K562 (cell line): ENCODE measurements around the gene TARS3. TPM values are rescaled to one million over a fixed set of nuclear protein-coding genes. Genes with fewer than 3 reads are reported as not detected.

Source experiments
- ATAC-seq: fragments of 200-7000 bp; cut with Tn5 transposase; 3 replicates; pipeline ENCODE4 v1.9.1; 2020; ENCODE audit warnings: moderate library complexity
- BruUV-seq: library from RNA; stranded (reverse); fragments of 400-500 nt; replicated peaks from 2 replicates; lab custom pipeline; 2021; lab: Mats Ljungman, UMichigan
- CTCF ChIA-PET: fragments of 300-600 bp; formaldehyde crosslinking; extraction: SDS; loops from one replicate; lab custom pipeline; 2021; ENCODE audit warnings: low intra/inter-chr PET ratio; lab: Yijun Ruan, JAX
- POLR2A ChIA-PET: fragments of 300-600, 350-650 bp; sonication (Branson Sonifier 250); formaldehyde crosslinking; extraction: SDS; loops from one replicate; lab custom pipeline; 2021; ENCODE audit warnings: antibody characterized with exemption, inconsistent platforms; lab: Yijun Ruan, JAX
- DNase-seq, 4 experiments: peaks; one replicate each; pipeline versions ENCODE4 v3.0.0 to v3.0.0-alpha.2; 2011 to 2018; ENCODE audit warnings: low spot score in 3 of 4, mixed read lengths in 3 of 4; ENCODE audit errors: extremely low read depth in 1 of 4
- FAIRE-seq: peaks from 2 replicates; lab custom pipeline; 2011; peaks lifted over from hg19 to GRCh38; lab: Jason Lieb, UNC
- H2AFZ ChIP-seq: 2 replicates; pipeline ENCODE4 v1.6.0; 2011; ENCODE audit warnings: low read depth, low read length, control low read depth, inconsistent platforms
- H3K27ac ChIP-seq: fragments of 200-600 bp; 3 replicates; pipeline ENCODE4 v1.8.0; 2011; ENCODE audit warnings: low read depth, mild to moderate bottlenecking, control low read depth, inconsistent platforms, low read length, moderate library complexity, mixed read lengths; ENCODE audit errors: extremely low read depth
- H3K27me3 ChIP-seq, 2 experiments: fragments of 300-600 bp in 1 of 2; 2 replicates in 1 of 2; 3 replicates in 1 of 2; pipeline versions ENCODE4 v1.6.0 to v1.8.0; 2011; ENCODE audit warnings: inconsistent platforms in 2 of 2, low read length in 2 of 2, mild to moderate bottlenecking in 1 of 2, mixed read lengths in 1 of 2, moderate library complexity in 1 of 2; ENCODE audit not compliant: control insufficient read depth in 2 of 2, insufficient read depth in 2 of 2
- H3K36me3 ChIP-seq: fragments of 300-600 bp; 3 replicates; pipeline ENCODE4 v1.8.0; 2011; ENCODE audit warnings: mild to moderate bottlenecking, low read length, inconsistent platforms; ENCODE audit not compliant: control insufficient read depth, insufficient read depth
- H3K4me1 ChIP-seq, 2 experiments: fragments of 200-600 bp in 1 of 2; replicated peaks in 1 of 2; 2 replicates in 1 of 2; 3 replicates in 1 of 2; pipeline versions ENCODE4 v1.5.1 to v1.8.0; 2011; ENCODE audit warnings: inconsistent platforms in 2 of 2, low read length in 2 of 2, mild to moderate bottlenecking in 1 of 2, mixed read lengths in 1 of 2, moderate library complexity in 1 of 2; ENCODE audit not compliant: control insufficient read depth in 2 of 2, insufficient read depth in 2 of 2
- H3K4me2 ChIP-seq: 2 replicates; pipeline ENCODE4 v1.6.1; 2011; ENCODE audit warnings: low read length, control low read depth, inconsistent platforms, mixed read lengths; ENCODE audit not compliant: insufficient read depth
- H3K4me3 ChIP-seq: fragments of 200-600 bp; sonication (generic), shearing (Covaris generic); 2 replicates; pipeline ENCODE4 v1.5.1; 2016; ENCODE audit warnings: control low read depth, inconsistent platforms
- H3K79me2 ChIP-seq: fragments of 200-600 bp; 3 replicates; pipeline ENCODE4 v1.8.0; 2011; ENCODE audit warnings: low read length, inconsistent platforms; ENCODE audit not compliant: control insufficient read depth, insufficient read depth
- H3K9ac ChIP-seq, 2 experiments: 2 replicates each; pipeline versions ENCODE4 v1.6.0 to v1.6.1; 2011; ENCODE audit warnings: low read depth in 2 of 2, low read length in 2 of 2, control low read depth in 1 of 2, inconsistent platforms in 1 of 2, mild to moderate bottlenecking in 1 of 2, mixed read lengths in 1 of 2; ENCODE audit not compliant: insufficient read depth in 1 of 2
- H3K9me1 ChIP-seq: one replicate; pipeline ENCODE4 v1.6.0; 2011; ENCODE audit warnings: inconsistent platforms, mild to moderate bottlenecking, low read length, moderate library complexity; ENCODE audit not compliant: control insufficient read depth, insufficient read depth
- H3K9me3 ChIP-seq: replicated peaks from 2 replicates; pipeline ENCODE4 v1.5.1; 2011; ENCODE audit warnings: low read depth, low read length, inconsistent platforms; ENCODE audit not compliant: control insufficient read depth, insufficient read depth
- H4K20me1 ChIP-seq: replicated peaks from 2 replicates; pipeline ENCODE4 v1.6.1; 2011; ENCODE audit warnings: low read length, inconsistent platforms, mixed read lengths; ENCODE audit not compliant: control insufficient read depth, insufficient read depth
- BRF1 ChIP-seq: IDR thresholded peaks from 3 replicates; pipeline ENCODE4 v1.6.1; 2011; ENCODE audit warnings: borderline replicate concordance, mild to moderate bottlenecking; ENCODE audit not compliant: insufficient read length; ENCODE audit errors: extremely low read depth
- CTBP1 ChIP-seq: fragments of 450-650 bp; IDR thresholded peaks from 2 replicates; pipeline ENCODE4 v1.6.1; 2016; ENCODE audit warnings: borderline replicate concordance
- CTCFL ChIP-seq: IDR thresholded peaks from 2 replicates; pipeline ENCODE4 v1.6.1; 2011; ENCODE audit warnings: borderline replicate concordance, low read depth, mild to moderate bottlenecking, moderate library complexity, low read length; ENCODE audit not compliant: insufficient read depth, poor library complexity, severe bottlenecking
- FOXK2 ChIP-seq, 2 experiments: fragments of 450-650 bp; IDR thresholded peaks in 1 of 2; conservative IDR thresholded peaks in 1 of 2; 2 replicates each; pipeline ENCODE4 v1.6.1; 2016; ENCODE audit warnings: low read depth in 2 of 2, mild to moderate bottlenecking in 1 of 2
- HES1 ChIP-seq: fragments of 450-650 bp; IDR thresholded peaks from 2 replicates; pipeline ENCODE4 v1.6.1; 2016; ENCODE audit warnings: low read depth, mild to moderate bottlenecking, moderate library complexity
- PYGO2 ChIP-seq: fragments of 450-650 bp; IDR thresholded peaks from 2 replicates; pipeline ENCODE4 v1.6.1; 2016; ENCODE audit warnings: mild to moderate bottlenecking, missing genetic modification characterization, moderate library complexity, missing compliant biosample characterization
- SMC3 ChIP-seq: conservative IDR thresholded peaks from 2 replicates; pipeline ENCODE4 v1.6.1; 2011; ENCODE audit warnings: low read depth, low read length, improper control_type of control experiment; ENCODE audit not compliant: insufficient read depth
- YY1 ChIP-seq, 3 experiments: IDR thresholded peaks; 2 replicates each; pipeline ENCODE4 v1.6.1; 2011; ENCODE audit warnings: low read length in 2 of 3, mild to moderate bottlenecking in 2 of 3, moderate library complexity in 2 of 3, borderline replicate concordance in 1 of 3, control low read depth in 1 of 3, low read depth in 1 of 3; ENCODE audit not compliant: insufficient read depth in 3 of 3, insufficient replicate concordance in 2 of 3, control insufficient read depth in 1 of 3, insufficient read length in 1 of 3; ENCODE audit errors: extremely low read depth in 1 of 3
- ZKSCAN1 ChIP-seq: fragments of 150-350 bp; IDR thresholded peaks from 2 replicates; pipeline ENCODE4 v1.6.1; 2016; ENCODE audit warnings: low read depth, low read length
- WGBS: fragments of 100-300 bp; shearing (Covaris generic); methylation state at CpG from one replicate; pipeline ENCODE4 v1.1.6; 2016; ENCODE audit warnings: low coverage, mixed read lengths; ENCODE audit not compliant: insufficient coverage; ENCODE audit errors: missing lambda C conversion rate; 5-methylcytosine and 5-hydroxymethylcytosine counted together
- in situ Hi-C: fragments of 300-500 bp; cut with MboI; formaldehyde crosslinking; loops from 4 replicates; pipeline ENCODE4 v1.15.0; 2018; ENCODE audit warnings: inconsistent platforms, mixed read lengths
- intact Hi-C: fragments of 100-400 bp; cut with micrococcal nuclease; formaldehyde crosslinking; loops from 2 replicates; pipeline ENCODE4 v1.14.2; 2022
- polyA plus RNA-seq, 8 experiments: library from polyadenylated mRNA; depleted of rRNA in 4 of 8; stranded (reverse) in 5 of 8; unstranded in 3 of 8; fragments of >200 nt; fragmentation: Nextera tagmentation in 2 of 8; fragmentation: Illumina TruSeq in 1 of 8; extraction: Ambion mirVana in 2 of 8; extraction: Trizol in 1 of 8; gene quantifications; 2 replicates each; pipeline versions ENCODE4 v1.2.1 to v1.2.3, GENCODE V29; 2011 to 2014; ENCODE audit warnings: inconsistent platforms in 1 of 8, missing spikeins in 1 of 8
- total RNA-seq, 7 experiments: library from RNA; depleted of rRNA in 6 of 7; stranded (reverse); fragments of >200 nt in 6 of 7; fragmentation: Illumina TruSeq in 2 of 7; extraction: Trizol in 2 of 7; gene quantifications; 2 replicates each; pipeline versions ENCODE4 v1.2.1 to v1.2.3, GENCODE V29; 2011 to 2021; ENCODE audit warnings: low replicate concordance in 1 of 7

TARS3 gene
- total and polyA plus RNA-seq, 9 of the 15 experiments (the other 6 are each of a cell fraction or from before 2014, with no cell fraction given), result 2.1 to 14.7 (median 9.8) TPM

GRCh38 chr15:101641129-101641764 lies 83.0 kb downstream of the TARS3 start:
- H4K20me1 ChIP-seq, result no peaks in the 10 kb centered on the region
- in situ Hi-C loops, result no loop called here
- no peaks in the 10 kb centered on the region for H3K9me1 ChIP-seq
- H3K9me3 ChIP-seq, result no peaks in the 10 kb centered on the region
- H3K4me2 ChIP-seq, result no peak overlapping the region
- no TSS peak for BruUV-seq
- 27% methylated on average over 8 of the region's 8 CpGs for WGBS
- H3K4me1 ChIP-seq, result no peaks in the 10 kb centered on the region; a peak in 1 of 5 replicates
- ChIA-PET POLR2A (interaction anchor here (0.6 to 1.4 kb wide), 3 partner anchors 12 to 634 kb away, joined by 3 read pairs; no protein-coding TSS in a partner anchor), CTCF (interaction anchor here (0.7 to 2.4 kb wide), 4 partner anchors 100 to 353 kb away, joined by 3 to 17 read pairs (median 10); no protein-coding TSS in a partner anchor)
- H3K9ac ChIP-seq, result no peak overlapping the region
- no peaks in the 10 kb centered on the region for H3K79me2 ChIP-seq
- no peak overlapping the region for H3K4me3 ChIP-seq
- peaks cover 63% of the 10 kb centered on the region for H3K36me3 ChIP-seq
- ATAC-seq (peak; percentile 81), FAIRE-seq (peak; percentile 97), DNase-seq (peak; percentile 54 to 75 (median 58))
- no peak overlapping the region for H3K27ac ChIP-seq
- H3K27me3 ChIP-seq, result no peaks in the 10 kb centered on the region
- no peak overlapping the region for H2AFZ ChIP-seq
- intact Hi-C loops, result loop anchor here (1.0 to 10.0 kb wide), 4 partner anchors 100 to 626 kb away; no protein-coding TSS in a partner anchor
- TF ChIP-seq FOXK2 (conservative IDR thresholded peaks at IDR 0.05 in 1 of 2, IDR thresholded peaks at IDR 0.05 in 1 of 2; ENCODE audit: low read depth in 2 of 2) (0 out of 4 replicates have a peak, but pooled peaks of 1 of the 2 experiments have one; percentile 30), PYGO2 (no peak), CTCFL (peak; percentile 59), BRF1 (no peak), CTBP1 (no peak), SMC3 (peak; percentile 59; the same call in 1 of the 2 replicates), YY1 (IDR thresholded peaks at IDR 0.05; ENCODE audit: borderline replicate concordance in 1 of 3, control insufficient read depth in 1 of 3, extremely low read depth in 1 of 3, insufficient read depth in 3 of 3, insufficient read length in 1 of 3, insufficient replicate concordance in 2 of 3, low read depth in 1 of 3, low read length in 2 of 3) (no peak), HES1 (no peak), ZKSCAN1 (no peak)
